GM06990 (cell line): ENCODE results near the gene ARID4B.

Experiments used
- DNase-seq: peaks from one replicate; pipeline ENCODE4 v3.0.0-alpha.2; 2011; ENCODE audit not compliant: insufficient read length; ENCODE audit errors: extremely low read depth
- H3K27me3 ChIP-seq: replicated peaks from 2 replicates; pipeline ENCODE4 v1.6.0; 2011; ENCODE audit warnings: low read length; ENCODE audit not compliant: control insufficient read depth, insufficient read depth
- H3K36me3 ChIP-seq: 2 replicates; pipeline ENCODE4 v1.5.1; 2011; ENCODE audit warnings: low read length; ENCODE audit not compliant: control insufficient read depth, insufficient read depth
- H3K4me3 ChIP-seq: replicated peaks from 2 replicates; pipeline ENCODE4 v1.5.1; 2011; ENCODE audit warnings: low read depth, mild to moderate bottlenecking, control low read depth, low read length
- CTCF ChIP-seq: IDR thresholded peaks from 2 replicates; pipeline ENCODE4 v1.5.1; 2011; ENCODE audit warnings: low read length, control low read depth, mild to moderate bottlenecking, inconsistent platforms; ENCODE audit not compliant: insufficient read depth, poor library complexity, severe bottlenecking

Gene ARID4B

GRCh38 chr1:235128456-235129328 lies 199.3 kb downstream of the ARID4B start, which contains the start of gene TOMM20:
Gene TOMM20 (minus strand): TSS chr1:235128837. CDS start chr1:235128715, 122 bp downstream.
- Histone ChIP-seq H3K36me3 (peaks cover 3% of the 10 kb centered on the region; the same call in 1 of the 2 replicates), H3K4me3 (peak within 1 kb of the TSS; percentile 100), H3K27me3 (no peaks in the 10 kb centered on the region)
- DNase-seq = peak; percentile 99
- TF ChIP-seq CTCF = no peak

- TF ChIP-seq CTCF = no peak
- peak; percentile 21 for DNase-seq
- Histone ChIP-seq H3K4me3 (peak overlapping the region; percentile 100), H3K27me3 (no peaks in the 10 kb centered on the region), H3K36me3 (peaks cover 3% of the 10 kb centered on the region; the same call in 1 of the 2 replicates)
Observed at GRCh38 chr1:235127732-235128455, 200.1 kb downstream of the ARID4B start.

GRCh38 chr1:235127203-235127602 lies 200.8 kb downstream of the ARID4B start:
- DNase-seq = no peak
- H3K4me3 ChIP-seq = peak overlapping the region; percentile 100
- H3K36me3 ChIP-seq = peaks cover 3% of the 10 kb centered on the region; the same call in 1 of the 2 replicates

GRCh38 chr1:235124665-235125064 lies 203.3 kb downstream of the ARID4B start:
- no peak overlapping the region for H3K4me3 ChIP-seq
- no peak for TF ChIP-seq CTCF
- peaks cover 3% of the 10 kb centered on the region; the same call in 1 of the 2 replicates for H3K36me3 ChIP-seq
- DNase-seq = no peak
- no peaks in the 10 kb centered on the region for H3K27me3 ChIP-seq

More at GRCh38 chr1:235127203-235127602, 200.8 kb downstream of the ARID4B start:
- no peak for TF ChIP-seq CTCF
- no peaks in the 10 kb centered on the region for H3K27me3 ChIP-seq

- no peak for DNase-seq
- Histone ChIP-seq H3K36me3 (peaks cover 3% of the 10 kb centered on the region; the same call in 1 of the 2 replicates), H3K4me3 (no peak overlapping the region), H3K27me3 (no peaks in the 10 kb centered on the region)
- no peak for TF ChIP-seq CTCF
Observed at GRCh38 chr1:235124111-235124510, 203.9 kb downstream of the ARID4B start.
